NT2/D1 (cell line): ENCODE measurements around the gene PRKCQ.

ENCODE experiments used
- YY1 ChIP-seq: IDR thresholded peaks from 2 replicates; pipeline ENCODE4 v1.6.1; 2011; ENCODE audit not compliant: insufficient read length, insufficient read depth
- ZNF274 ChIP-seq: IDR thresholded peaks from 2 replicates; pipeline ENCODE4 v1.6.1; 2011; ENCODE audit warnings: mild to moderate bottlenecking, low read depth, low read length

DNA sequence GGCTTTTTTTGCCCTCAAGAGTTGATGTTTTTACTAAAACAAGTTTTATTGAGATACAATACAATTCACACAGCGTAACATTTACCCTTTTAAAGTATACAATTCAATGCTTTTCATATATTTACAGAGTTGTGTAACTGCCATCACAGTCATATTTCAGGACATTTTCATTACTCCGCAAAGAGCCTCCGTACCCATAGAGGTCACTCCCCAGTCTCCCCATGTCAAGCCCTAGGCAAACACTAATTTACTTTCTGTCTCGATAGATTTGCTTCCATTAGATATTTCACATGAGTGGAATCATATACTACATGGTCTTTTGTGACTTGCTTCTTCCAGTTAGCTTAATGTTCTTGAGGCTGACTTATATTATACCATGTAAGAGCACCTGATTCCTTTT, 183.8 kb downstream of the PRKCQ start:
- TF ChIP-seq YY1 (no peak), ZNF274 (no peak)
